GM12891 (cell line): ENCODE measurements around the gene NINJ1.

Experiments used
- DNase-seq: peaks from one replicate; pipeline ENCODE4 v3.0.0; 2011; ENCODE audit warnings: low spot score; ENCODE audit not compliant: insufficient read length
- FAIRE-seq: peaks from 2 replicates; lab custom pipeline; 2011; peaks lifted over from hg19 to GRCh38; lab: Jason Lieb, UNC
- PAX5 ChIP-seq: IDR thresholded peaks from 2 replicates; pipeline ENCODE4 v1.6.1; 2011; ENCODE audit warnings: low read length, moderate library complexity, mild to moderate bottlenecking; ENCODE audit not compliant: insufficient read depth, severe bottlenecking
- POLR2A ChIP-seq: IDR thresholded peaks from 2 replicates; pipeline ENCODE4 v1.6.1; 2011; ENCODE audit warnings: low read depth, low read length, control low read depth
- POLR2AphosphoS5 ChIP-seq: IDR thresholded peaks from 2 replicates; pipeline ENCODE4 v1.6.1; 2011; ENCODE audit warnings: low read depth, low read length, control low read depth
- POU2F2 ChIP-seq: IDR thresholded peaks from 2 replicates; pipeline ENCODE4 v1.6.1; 2011; ENCODE audit warnings: low read depth, mild to moderate bottlenecking, control low read depth, low read length, moderate library complexity
- SPI1 ChIP-seq: IDR thresholded peaks from 2 replicates; pipeline ENCODE4 v1.6.1; 2011; ENCODE audit warnings: low read depth, low read length, control low read depth
- TAF1 ChIP-seq: IDR thresholded peaks from 2 replicates; pipeline ENCODE4 v1.6.1; 2011; ENCODE audit warnings: low read depth, low read length, control low read depth

NINJ1 gene

DNA sequence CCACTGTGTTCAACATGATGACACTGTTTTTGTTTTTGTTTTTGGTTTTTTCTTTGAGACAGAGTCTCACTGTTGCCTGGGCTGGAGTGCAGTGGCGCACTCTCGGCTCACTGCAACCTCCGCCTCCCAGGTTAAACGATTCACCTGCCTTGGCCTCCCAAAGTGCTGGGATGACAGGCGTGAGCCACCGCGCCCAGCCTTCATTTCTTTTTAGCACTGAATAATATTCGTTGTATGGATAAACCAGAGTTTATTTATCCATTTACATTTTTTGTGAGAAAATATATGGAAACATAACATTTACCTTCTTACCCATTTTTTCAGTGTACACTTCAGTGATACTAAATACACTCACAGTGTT, 33.8 kb downstream of the NINJ1 start:
- no peak for DNase-seq
- TF ChIP-seq POU2F2, result no peak
- no peak for TF ChIP-seq TAF1
- no peak for TF ChIP-seq PAX5
- no peak for TF ChIP-seq POLR2AphosphoS5
- TF ChIP-seq POLR2A, result no peak
- TF ChIP-seq SPI1, result no peak
- no peak for FAIRE-seq

DNA sequence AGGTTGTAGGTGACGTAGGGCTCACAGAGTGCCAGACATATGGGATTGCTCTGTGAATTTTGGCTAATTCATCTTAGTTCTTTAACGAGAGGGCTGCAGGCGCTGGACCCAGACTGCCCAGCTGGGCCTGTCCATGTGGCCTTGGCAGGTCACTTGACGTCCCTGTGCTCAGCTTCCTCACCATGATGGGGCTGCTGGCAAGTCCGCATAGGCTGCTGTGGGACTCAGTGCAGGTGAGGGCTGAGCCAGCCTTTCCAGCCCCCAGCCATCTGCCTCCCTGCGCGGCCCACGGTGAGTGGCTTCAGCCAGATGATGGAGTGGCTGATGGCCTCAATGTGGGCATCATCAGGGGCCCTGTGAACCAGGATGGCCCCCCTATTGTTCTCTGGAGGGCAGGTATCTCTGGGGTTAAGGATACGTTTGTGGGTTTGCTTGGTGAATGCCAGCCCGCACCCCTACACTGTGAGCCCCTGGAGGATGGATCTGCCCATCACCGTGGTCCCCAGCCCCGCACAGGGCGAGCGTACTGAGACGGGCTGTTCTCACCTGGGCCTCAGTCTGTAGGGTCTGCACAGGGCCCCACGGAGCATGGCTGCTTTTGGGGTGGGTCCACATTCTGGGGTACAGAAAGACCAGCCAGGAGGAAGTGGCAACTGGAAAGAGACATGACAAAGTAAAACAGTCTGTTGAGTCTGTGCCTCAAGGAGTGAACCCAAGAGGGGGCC, 34.3 kb downstream of the NINJ1 start:
- TF ChIP-seq POLR2A (no peak), SPI1 (no peak), POLR2AphosphoS5 (no peak)
- DNase-seq (no peak), FAIRE-seq (no peak)

DNA sequence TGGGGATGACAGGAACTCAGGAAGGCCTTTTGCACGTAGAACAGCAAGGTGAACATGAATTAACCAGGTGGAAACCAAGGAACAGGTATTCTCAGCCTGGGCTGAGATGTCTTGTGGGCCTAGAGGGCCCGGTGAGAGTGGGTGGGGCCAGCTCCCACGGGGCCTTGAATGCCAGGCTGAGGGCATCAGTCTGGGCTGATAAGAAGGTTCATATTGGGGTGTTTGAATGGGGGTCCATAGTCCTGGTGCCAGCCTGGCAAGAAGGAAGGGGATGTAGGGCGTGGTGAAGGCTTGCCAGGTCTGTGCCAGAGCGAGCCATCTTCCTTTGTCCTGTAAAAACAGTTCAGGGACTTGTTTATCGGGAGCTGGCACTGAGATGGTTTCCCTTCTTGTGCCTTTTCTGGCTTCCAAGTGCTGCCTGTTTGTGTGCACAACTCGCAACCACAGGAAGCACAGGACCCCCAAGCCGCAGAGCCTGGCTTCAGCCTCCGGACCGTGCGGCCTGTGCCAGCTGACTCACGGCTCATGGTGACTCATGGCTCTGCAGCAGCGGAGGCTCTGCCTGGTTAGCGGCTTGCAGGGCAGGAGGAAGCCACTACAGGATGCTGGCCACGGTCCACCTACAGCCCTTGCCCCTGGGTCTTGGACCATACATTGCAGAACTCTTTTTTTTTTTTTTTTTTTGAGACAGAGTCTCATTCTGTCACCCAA, 35.7 kb downstream of the NINJ1 start:
- DNase-seq, result no peak
- FAIRE-seq, result peak; percentile 78
- TF ChIP-seq POU2F2 (no peak), TAF1 (no peak), POLR2A (no peak), POLR2AphosphoS5 (no peak), SPI1 (no peak), PAX5 (no peak)

DNA sequence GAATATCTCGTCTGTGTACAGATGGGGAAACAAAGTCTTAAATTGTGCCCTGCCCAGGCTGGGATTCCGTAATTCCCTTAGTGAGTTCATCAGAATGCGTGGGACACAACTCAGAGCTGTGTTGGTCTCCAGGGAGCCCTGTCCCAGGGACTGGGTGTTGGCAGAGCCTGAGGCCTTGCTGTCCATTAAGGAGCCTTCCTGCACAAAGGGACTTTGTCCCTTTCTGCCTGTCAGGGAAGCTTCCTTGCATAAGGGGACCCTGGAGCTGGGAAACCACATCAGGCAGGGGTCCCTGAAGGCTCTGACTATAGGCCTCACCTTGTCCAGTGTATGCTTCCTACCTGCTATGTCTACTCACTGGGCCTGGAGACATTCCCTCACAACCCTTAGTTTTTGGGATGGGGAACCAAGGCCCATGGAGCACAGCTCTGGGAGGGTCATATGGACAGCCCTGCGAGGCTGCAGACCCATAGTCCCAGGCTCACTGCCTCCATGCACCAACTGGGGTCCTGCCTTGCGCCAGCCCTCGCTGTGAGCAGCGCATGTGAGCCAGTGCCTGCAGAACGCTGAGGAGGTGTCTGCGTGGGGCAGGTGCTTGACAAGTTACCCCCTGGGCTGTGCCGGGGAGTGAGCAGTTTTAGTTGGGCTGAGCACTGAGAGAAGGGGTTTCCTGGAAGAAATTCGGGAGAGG, 36.4 kb downstream of the NINJ1 start:
- FAIRE-seq (no peak), DNase-seq (no peak)
- no peak for TF ChIP-seq PAX5
- no peak for TF ChIP-seq POLR2AphosphoS5
- no peak for TF ChIP-seq SPI1
- no peak for TF ChIP-seq POU2F2
- no peak for TF ChIP-seq POLR2A
- TF ChIP-seq TAF1, result no peak

- TF ChIP-seq PAX5 (no peak), POU2F2 (no peak), POLR2AphosphoS5 (no peak), TAF1 (no peak), SPI1 (no peak), POLR2A (no peak)
- no peak for FAIRE-seq
- no peak for DNase-seq
Observed at GRCh38 chr9:93096811-93097382, 37.2 kb downstream of the NINJ1 start.

- TF ChIP-seq SPI1 (no peak), TAF1 (no peak), POU2F2 (no peak), POLR2AphosphoS5 (no peak), POLR2A (no peak), PAX5 (no peak)
- peak; percentile 58 for FAIRE-seq
- DNase-seq, result no peak
Observed at GRCh38 chr9:93096131-93096802, 37.8 kb downstream of the NINJ1 start, which contains the start of gene CARD19. Gene CARD19, plus strand, starts transcription at chr9:93096217. Its CDS starts 129 bp downstream, at chr9:93096346.

- TF ChIP-seq POLR2A, result 0 out of 2 replicates have a peak, but pooled peaks have one; percentile 9
- no peak for TF ChIP-seq POLR2AphosphoS5
- FAIRE-seq (peak; percentile 94), DNase-seq (peak; percentile 96)
Observed at GRCh38 chr9:93095205-93096130, 38.6 kb downstream of the NINJ1 start.

DNA sequence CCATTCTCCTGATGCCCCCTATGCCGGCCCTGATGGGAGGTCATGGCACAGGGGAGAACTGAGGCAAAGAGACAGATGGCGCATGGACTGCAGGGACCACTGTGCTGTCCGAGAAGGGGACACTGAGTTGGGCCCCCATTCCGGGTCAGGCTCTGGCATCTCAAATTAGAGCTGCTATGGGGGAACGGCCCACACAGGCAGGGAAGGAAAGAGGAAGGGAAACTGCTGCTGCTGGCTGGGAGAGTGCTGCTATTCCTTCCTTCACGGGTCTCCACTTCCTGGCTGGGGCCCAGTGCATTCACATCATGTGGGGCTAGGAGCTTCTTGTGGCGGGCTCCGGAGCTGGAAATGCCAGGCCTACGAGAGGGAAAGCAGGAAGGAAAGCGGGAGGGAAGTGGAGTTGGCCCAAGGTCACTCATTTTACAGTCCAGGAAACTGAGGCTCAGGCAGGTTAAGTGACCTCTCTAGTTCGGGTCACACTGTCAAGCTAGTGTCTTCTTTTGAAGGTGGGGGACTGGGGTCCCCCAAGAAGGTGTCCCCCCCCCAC, 39.3 kb downstream of the NINJ1 start:
- FAIRE-seq, result no peak
- TF ChIP-seq POU2F2 (peak; percentile 44; the same call in 1 of the 2 replicates), TAF1 (0 out of 2 replicates have a peak, but pooled peaks have one; percentile 34), POLR2A (peak; percentile 75), PAX5 (no peak), POLR2AphosphoS5 (peak; percentile 81), SPI1 (peak; percentile 98)
- DNase-seq, result no peak
